ENCODE measurements around the gene RPIA. TPM values are rescaled to one million over a fixed set of nuclear protein-coding genes. Genes with fewer than 3 reads are reported as not detected.
"Not testable (repeated sequence)": the region's sequence is repeated elsewhere in the genome, so short reads cannot be mapped to it uniquely, and the experiment has no call there.

RPIA gene
- total RNA-seq, 2 donors from 2014 or later: 20.1 to 28.5 TPM

DNA sequence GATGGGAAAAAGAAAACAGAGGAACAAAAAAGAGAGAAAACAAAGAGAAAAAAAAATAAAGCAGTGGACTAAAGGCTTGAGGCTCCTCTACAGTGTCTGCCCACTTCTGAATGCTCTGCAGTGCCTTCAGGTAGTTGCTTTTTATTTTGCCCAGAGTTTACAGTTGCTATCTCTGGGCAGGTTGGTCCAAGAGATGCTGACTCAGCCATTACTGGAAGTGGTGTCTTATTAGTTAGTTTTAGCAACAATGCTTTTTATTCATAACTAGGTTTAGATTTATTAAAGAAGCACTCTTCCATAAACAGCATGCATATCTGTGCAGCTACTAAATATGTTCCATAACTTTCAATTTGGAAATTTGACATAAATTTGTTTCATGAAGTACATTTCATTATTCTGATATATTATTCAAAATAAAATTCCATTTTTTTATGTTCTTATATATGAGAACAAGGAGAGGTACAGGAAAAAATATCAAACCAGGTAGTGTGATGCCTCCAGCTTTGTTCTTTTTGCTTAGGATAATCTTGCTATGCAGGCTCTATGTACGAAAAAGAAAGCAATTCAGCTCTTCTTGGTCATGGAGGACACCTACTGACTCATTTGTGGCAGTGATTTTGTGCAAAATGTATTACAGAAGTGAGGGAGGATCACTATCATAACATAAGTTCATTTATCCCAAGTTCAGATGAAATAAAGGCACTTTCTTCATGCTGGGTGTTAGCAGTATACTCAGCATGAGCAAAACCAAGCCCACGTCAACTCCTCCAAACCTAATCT lies 69.5 kb downstream of the RPIA start:
- no peak for ATAC-seq
- intact Hi-C loops (cut with DNase I, micrococcal nuclease): no loop called here
- DNase-seq: no peak

GRCh38 chr2:88764141-88764849 lies 72.8 kb downstream of the RPIA start:
- intact Hi-C loops (cut with DNase I, micrococcal nuclease): no loop called here
- no peak for DNase-seq
- no peak for ATAC-seq

DNA sequence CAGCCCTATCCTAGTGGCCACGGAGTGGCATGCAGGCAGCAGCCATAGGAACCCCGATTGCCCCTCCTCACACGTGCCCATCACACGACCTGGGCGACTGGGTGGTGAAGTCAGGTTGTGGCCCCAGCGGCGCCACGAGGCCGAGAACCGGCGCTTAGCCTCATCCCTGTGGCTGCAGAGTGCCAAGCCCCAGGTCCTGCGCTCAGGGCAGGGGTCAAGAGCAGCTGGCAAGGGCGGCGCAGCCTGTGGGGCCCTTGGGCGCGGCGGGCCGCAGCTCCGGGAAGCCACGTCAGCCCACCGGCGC lies 73.3 kb downstream of the RPIA start:
- intact Hi-C loops (cut with DNase I, micrococcal nuclease): no loop called here
- ATAC-seq (no peak), DNase-seq (no peak)

DNA sequence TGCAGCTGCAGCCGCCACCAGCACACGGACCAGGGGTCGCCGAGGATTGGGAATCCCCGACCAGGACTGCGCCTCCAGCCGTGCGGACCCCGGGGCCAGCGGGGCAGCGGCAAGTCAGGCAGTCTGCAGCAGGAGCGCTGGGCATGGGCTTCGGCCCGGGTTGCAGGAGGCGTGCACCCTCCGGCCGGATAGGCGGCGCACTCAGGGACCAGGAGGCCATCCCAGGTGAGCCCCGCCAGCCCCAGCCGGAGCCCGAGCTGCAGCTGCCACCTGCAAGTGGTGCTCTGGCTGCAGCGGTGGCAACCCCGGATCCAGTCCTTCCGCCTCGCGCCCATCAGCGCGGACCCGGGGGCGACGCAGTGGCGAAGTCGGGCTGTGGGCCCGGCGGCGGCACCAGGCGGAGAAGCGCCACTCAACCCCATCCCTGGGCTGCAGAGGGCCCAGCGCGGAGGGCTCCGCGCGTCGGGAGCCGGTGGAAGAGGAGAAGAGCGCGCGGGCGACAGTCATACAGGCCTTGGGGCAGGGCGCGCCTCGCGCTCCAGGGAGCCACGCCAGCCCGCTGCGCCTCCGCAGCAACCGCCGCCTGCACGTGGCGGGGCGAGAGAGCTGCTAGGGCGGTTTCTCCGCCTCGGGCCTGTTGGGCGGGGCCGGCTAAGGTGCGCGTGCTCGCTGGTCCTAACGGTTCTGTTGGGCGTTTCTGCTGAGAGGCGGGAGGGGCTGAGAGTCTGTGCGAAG lies 73.8 kb downstream of the RPIA start:
- peak; percentile 69 for ATAC-seq
- intact Hi-C loops (cut with DNase I, micrococcal nuclease): no loop called here
- peak; percentile 68 to 71 for DNase-seq

- intact Hi-C loops (cut with DNase I, micrococcal nuclease); ATAC-seq; DNase-seq: not testable (repeated sequence)
These were observed 74.5 kb downstream of the RPIA start for GRCh38 chr2:88765889-88766481.

GRCh38 chr2:88770016-88770415 lies 78.5 kb downstream of the RPIA start:
- DNase-seq (no peak), ATAC-seq (no peak)
- intact Hi-C loops (cut with DNase I, micrococcal nuclease): no loop called here

DNA sequence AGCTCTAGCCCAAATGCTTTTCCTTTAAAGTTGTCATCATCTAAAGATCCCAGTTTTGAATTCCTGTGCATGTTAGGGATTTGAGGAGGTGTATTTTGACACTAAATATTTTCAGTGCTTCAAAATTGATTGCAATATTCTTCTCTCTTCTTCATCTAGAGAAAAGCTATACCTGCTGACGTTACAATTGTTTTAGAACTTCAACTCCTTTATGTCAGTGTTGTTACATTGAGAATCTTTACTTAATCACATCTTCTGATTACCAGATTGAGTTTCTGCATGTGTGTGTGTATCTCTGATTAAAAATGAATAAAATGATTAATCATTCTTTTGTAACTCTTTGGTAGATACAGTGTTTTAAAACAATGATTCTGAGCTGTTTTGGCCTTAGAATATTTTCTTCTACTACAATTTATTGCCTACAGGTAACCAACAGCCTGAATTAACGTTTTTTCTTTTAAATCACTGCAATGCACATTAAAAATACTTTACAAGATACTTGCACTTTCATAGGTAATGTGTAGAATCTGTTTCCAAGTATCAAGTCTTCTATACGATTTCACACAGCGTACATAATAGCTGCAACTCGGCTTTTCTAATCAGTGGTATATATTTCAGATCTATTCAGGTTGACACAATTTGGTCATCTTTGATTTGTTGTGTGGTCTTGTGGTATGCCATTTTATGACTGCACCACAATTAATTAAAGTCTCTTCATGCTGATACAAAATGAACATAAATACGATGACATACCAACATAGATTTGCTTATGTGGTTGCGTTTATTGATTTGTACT lies 82.0 kb downstream of the RPIA start:
- ATAC-seq; intact Hi-C loops (cut with DNase I, micrococcal nuclease); DNase-seq: not testable (repeated sequence)

- DNase-seq; intact Hi-C loops (cut with DNase I, micrococcal nuclease); ATAC-seq: not testable (repeated sequence)
These were observed 97.7 kb downstream of the RPIA start for GRCh38 chr2:88789213-88789612.

DNA sequence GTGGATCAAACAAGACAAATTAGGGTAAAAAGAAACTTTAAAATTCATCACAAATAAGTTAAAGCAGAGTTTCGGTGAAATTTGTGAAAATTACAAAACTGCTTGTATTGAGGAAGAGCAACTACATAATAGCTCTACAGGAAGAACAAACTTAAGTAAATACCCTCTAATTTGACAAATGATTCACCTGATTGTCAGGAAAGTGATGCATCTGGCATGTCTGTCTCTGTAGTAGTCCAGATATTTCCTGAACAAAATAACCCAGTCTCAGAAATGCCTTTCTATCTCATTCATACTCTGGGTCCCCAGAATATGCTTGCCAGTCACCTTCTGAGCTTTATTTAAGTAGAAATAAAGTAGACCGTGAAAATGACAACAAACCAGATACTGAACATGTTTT lies 104.5 kb downstream of the RPIA start:
- intact Hi-C loops (cut with DNase I, micrococcal nuclease); ATAC-seq; DNase-seq: not testable (repeated sequence)

DNA sequence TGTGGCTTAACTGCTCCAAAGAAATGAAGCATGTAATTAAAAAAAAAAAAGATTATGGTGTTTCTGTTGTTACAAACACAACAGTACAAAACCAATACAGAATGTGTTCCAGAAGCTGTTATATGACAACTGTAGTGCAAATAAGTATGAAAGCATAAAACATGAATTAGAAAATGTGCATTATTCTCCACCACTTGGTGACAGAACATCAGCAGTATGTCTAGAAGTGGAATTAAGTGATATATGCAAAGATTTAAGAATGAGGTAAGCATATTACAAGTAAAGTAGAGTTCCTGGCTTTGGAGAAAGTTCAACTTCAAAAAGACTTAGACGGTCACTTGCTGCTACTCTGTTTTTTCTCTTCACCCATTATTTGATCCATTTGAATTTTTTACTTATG lies 105.0 kb downstream of the RPIA start:
- DNase-seq; intact Hi-C loops (cut with DNase I, micrococcal nuclease); ATAC-seq: not testable (repeated sequence)

- DNase-seq; ATAC-seq; intact Hi-C loops (cut with DNase I, micrococcal nuclease): not testable (repeated sequence)
These were observed 105.7 kb downstream of the RPIA start for GRCh38 chr2:88797164-88797563.

Other genes starting within 250 kb of the RPIA start
- gene FOXI3, start 239.0 kb upstream of the RPIA start, total RNA-seq: not detected
- 10 to 100 TPM; 25.1 to 39.1 TPM for gene EIF2AK3, start 64.2 kb upstream of the RPIA start, total RNA-seq